GM23338 (cell line): ENCODE results near the gene CIPC. TPM values are rescaled to one million over a fixed set of nuclear protein-coding genes. Genes with fewer than 3 reads are reported as not detected.

Experiments
- ATAC-seq: fragments of 200-7000 bp; cut with Tn5 transposase; 3 replicates; pipeline ENCODE4 v1.9.1; 2020
- DNase-seq: peaks from one replicate; pipeline ENCODE4 v3.0.0-alpha.2; 2015; ENCODE audit warnings: low spot score
- H2AFZ ChIP-seq: fragments of 200-600 bp; sonication (generic); 2 replicates; pipeline ENCODE4 v1.8.0; 2016; ENCODE audit warnings: antibody characterized with exemption, mild to moderate bottlenecking, moderate library complexity
- H3F3A ChIP-seq: fragments of 200-600 bp; sonication (generic); replicated peaks from 2 replicates; pipeline ENCODE4 v1.8.0; 2017; ENCODE audit warnings: antibody characterized with exemption, mixed run types, low read depth
- H3K27ac ChIP-seq: fragments of 200-600 bp; sonication (generic); 2 replicates; pipeline ENCODE4 v1.6.1; 2016; ENCODE audit warnings: low read depth
- H3K27me3 ChIP-seq: fragments of 200-600 bp; sonication (generic); 2 replicates; pipeline ENCODE4 v1.8.0; 2016; ENCODE audit warnings: mild to moderate bottlenecking, mixed run types, moderate library complexity; ENCODE audit not compliant: insufficient read depth
- H3K36me3 ChIP-seq: fragments of 200-600 bp; sonication (generic); 2 replicates; pipeline ENCODE4 v1.8.0; 2016; ENCODE audit warnings: mild to moderate bottlenecking; ENCODE audit not compliant: insufficient read depth
- H3K4me1 ChIP-seq: fragments of 200-600 bp; sonication (generic); 2 replicates; pipeline ENCODE4 v1.8.0; 2016; ENCODE audit warnings: mild to moderate bottlenecking, moderate library complexity; ENCODE audit not compliant: insufficient read depth
- H3K4me2 ChIP-seq: fragments of 200-600 bp; sonication (generic); 2 replicates; pipeline ENCODE4 v1.7.1; 2017; ENCODE audit warnings: mixed run types
- H3K4me3 ChIP-seq: fragments of 200-600 bp; sonication (generic); 2 replicates; pipeline ENCODE4 v1.6.1; 2016; ENCODE audit warnings: mixed run types
- H3K79me2 ChIP-seq: fragments of 200-600 bp; sonication (generic); replicated peaks from 2 replicates; pipeline ENCODE4 v1.8.0; 2017; ENCODE audit warnings: mild to moderate bottlenecking; ENCODE audit not compliant: insufficient read depth
- H3K9me2 ChIP-seq: fragments of 200-600 bp; sonication (generic); 2 replicates; pipeline ENCODE4 v1.8.0; 2017; ENCODE audit not compliant: insufficient read depth
- H4K20me1 ChIP-seq: fragments of 200-600 bp; sonication (generic); replicated peaks from 2 replicates; pipeline ENCODE4 v1.8.0; 2017; ENCODE audit warnings: mild to moderate bottlenecking; ENCODE audit not compliant: insufficient read depth
- H3K27ac Mint-ChIP-seq: 2 replicates; pipeline ENCODE4 v1.8.0; 2020; ENCODE audit warnings: inconsistent platforms, mild to moderate bottlenecking, moderate library complexity, mixed read lengths
- H3K27me3 Mint-ChIP-seq: 3 replicates; pipeline ENCODE4 v1.8.0; 2022; ENCODE audit warnings: low read depth, mild to moderate bottlenecking, moderate library complexity, mixed read lengths, inconsistent platforms; ENCODE audit not compliant: insufficient read depth, poor library complexity
- H3K36me3 Mint-ChIP-seq: 3 replicates; pipeline ENCODE4 v1.8.0; 2021; ENCODE audit warnings: low read depth, mild to moderate bottlenecking, inconsistent platforms, moderate library complexity, mixed read lengths
- H3K4me1 Mint-ChIP-seq: 3 replicates; pipeline ENCODE4 v1.8.0; 2020; ENCODE audit warnings: mild to moderate bottlenecking, inconsistent platforms, mixed read lengths
- H3K4me3 Mint-ChIP-seq: 3 replicates; pipeline ENCODE4 v1.8.0; 2021; ENCODE audit warnings: moderate library complexity, mild to moderate bottlenecking, inconsistent platforms, mixed read lengths
- H3K9me3 Mint-ChIP-seq: 3 replicates; pipeline ENCODE4 v1.8.0; 2020; ENCODE audit warnings: moderate library complexity, mild to moderate bottlenecking, inconsistent platforms, mixed read lengths
- CREB1 ChIP-seq: fragments of 250-450 bp; sonication (Bioruptor Pico); IDR thresholded peaks from 2 replicates; pipeline ENCODE4 v1.5.0; 2020; ENCODE audit warnings: low read depth, mild to moderate bottlenecking, moderate library complexity
- CTCF ChIP-seq, 2 experiments: fragments of 200-600 bp in 1 of 2; sonication (generic) in 1 of 2; conservative IDR thresholded peaks; 2 replicates each; pipeline versions ENCODE4 v1.5.1 to v1.6.1; 2016 to 2017; ENCODE audit warnings: antibody characterized with exemption in 2 of 2, low read depth in 2 of 2, mild to moderate bottlenecking in 2 of 2, moderate library complexity in 1 of 2
- EZH2 ChIP-seq: fragments of 200-600 bp; sonication (generic); IDR thresholded peaks from one replicate; pipeline ENCODE4 v1.8.0; 2017; ENCODE audit warnings: antibody characterized with exemption, mild to moderate bottlenecking, low read depth; ENCODE audit not compliant: unreplicated experiment
- EZH2phosphoT487 ChIP-seq: fragments of 200-600 bp; sonication (generic); IDR thresholded peaks from one replicate; pipeline ENCODE4 v1.8.1; 2018; ENCODE audit warnings: antibody characterized with exemption; ENCODE audit not compliant: unreplicated experiment
- JUNB ChIP-seq: IDR thresholded peaks from one replicate; pipeline ENCODE4 v1.6.1; 2016; ENCODE audit warnings: antibody characterized with exemption; ENCODE audit not compliant: unreplicated experiment
- NANOG ChIP-seq: IDR thresholded peaks from 2 replicates; pipeline ENCODE4 v1.6.1; 2016; ENCODE audit warnings: antibody characterized with exemption, borderline replicate concordance
- POLR2AphosphoS5 ChIP-seq: IDR thresholded peaks from 2 replicates; pipeline ENCODE4 v1.6.1; 2016; ENCODE audit warnings: antibody characterized with exemption, low read depth
- STAT1 ChIP-seq: IDR thresholded peaks from one replicate; pipeline ENCODE4 v1.6.1; 2016; ENCODE audit warnings: antibody characterized with exemption; ENCODE audit not compliant: unreplicated experiment
- ZNF331 ChIP-seq: fragments of 250-450 bp; sonication (Bioruptor Pico); IDR thresholded peaks from 2 replicates; pipeline ENCODE4 v1.5.0; 2020; ENCODE audit warnings: low read depth, mild to moderate bottlenecking, moderate library complexity
- ZNF462 ChIP-seq: fragments of 250-450 bp; sonication (Bioruptor Pico); IDR thresholded peaks from 2 replicates; pipeline ENCODE4 v1.5.0; 2020; ENCODE audit warnings: mild to moderate bottlenecking, moderate library complexity
- polyA plus RNA-seq: library from polyadenylated mRNA; unstranded; fragments of >200 nt; fragmentation: Nextera tagmentation; extraction: Ambion mirVana; gene quantifications from 2 replicates; pipeline ENCODE4 v1.2.1, GENCODE V29; 2016
- total RNA-seq: library from RNA; depleted of rRNA; stranded (reverse); fragments of >200 nt; shearing (Covaris generic); gene quantifications from 2 replicates; pipeline ENCODE4 v1.2.3, GENCODE V29; 2014
- TF ChIP-seq, protein P1 (sequence below): IDR thresholded peaks from 2 replicates; pipeline ENCODE4 v1.6.1; 2016; ENCODE audit warnings: antibody characterized with exemption

CIPC gene
- total and polyA plus RNA-seq, 2 experiments from 2014 or later, result 8.1 to 36.9 TPM

DNA sequence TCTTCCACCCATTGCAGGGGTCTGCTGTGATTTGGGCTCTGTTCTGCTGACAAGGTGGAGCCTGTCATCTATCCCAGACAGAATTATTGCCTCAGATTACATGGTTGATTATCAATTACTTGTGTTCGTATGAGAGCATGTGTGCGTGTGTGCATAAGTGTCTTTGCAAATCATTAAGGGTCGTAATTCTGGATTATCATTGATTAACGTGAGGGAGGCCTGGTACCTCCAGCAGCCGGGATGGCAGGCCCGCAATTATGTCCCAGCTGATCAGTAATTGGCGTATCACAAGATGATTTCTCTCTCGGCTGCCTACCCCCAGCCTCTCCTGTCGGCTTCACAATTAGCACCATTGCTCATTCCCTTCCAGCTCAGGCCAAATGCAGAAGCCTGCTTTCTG lies 39.9 kb upstream of the CIPC start:
- Mint-ChIP-seq H3K27ac (no peak overlapping the region), H3K27me3 (peaks cover 11% of the 10 kb centered on the region), H3K4me1 (peaks cover 21% of the 10 kb centered on the region), H3K9me3 (peaks cover 16% of the 10 kb centered on the region; the same call in 2 of the 3 replicates), H3K36me3 (peaks cover 5% of the 10 kb centered on the region; the same call in 1 of the 3 replicates), H3K4me3 (no peak overlapping the region)
- Histone ChIP-seq H3F3A (no peaks in the 10 kb centered on the region), H3K27me3 (no peaks in the 10 kb centered on the region), H3K9me2 (no peaks in the 10 kb centered on the region), H3K4me1 (peaks cover 5% of the 10 kb centered on the region; the same call in 1 of the 2 replicates), H3K4me2 (no peak overlapping the region), H3K27ac (no peak overlapping the region), H3K36me3 (no peaks in the 10 kb centered on the region), H2AFZ (no peak overlapping the region), H3K4me3 (no peak overlapping the region), H3K79me2 (no peaks in the 10 kb centered on the region), H4K20me1 (no peaks in the 10 kb centered on the region)
- DNase-seq (no peak), ATAC-seq (no peak)
- TF ChIP-seq ZNF331 (CRISPR knock-in tag) (no peak), CTCF (conservative IDR thresholded peaks at IDR 0.05; ENCODE audit: low read depth in 2 of 2) (no peak), NANOG (no peak), EZH2phosphoT487 (no peak)

DNA sequence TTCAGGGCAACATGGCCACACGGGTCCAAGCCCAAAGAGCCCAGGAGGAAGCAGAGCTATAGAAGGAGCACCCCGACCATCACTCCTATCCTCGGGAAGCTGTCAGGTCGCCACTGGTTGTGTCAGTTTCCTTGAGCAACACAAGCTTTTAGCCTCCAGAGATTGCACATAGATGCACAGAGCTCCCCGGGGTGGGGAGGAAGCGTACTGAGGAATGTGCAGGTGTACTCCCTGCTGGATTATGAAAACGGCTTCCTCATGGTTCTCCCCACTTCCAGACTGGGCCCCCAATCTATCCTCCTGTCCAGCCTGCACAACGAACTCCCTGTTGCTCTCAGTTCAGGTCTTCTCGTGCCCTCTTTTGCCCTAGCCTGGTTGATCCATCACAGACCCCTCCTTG lies 39.3 kb upstream of the CIPC start:
- Mint-ChIP-seq H3K27me3 (peaks cover 11% of the 10 kb centered on the region), H3K36me3 (peaks cover 5% of the 10 kb centered on the region; the same call in 1 of the 3 replicates), H3K9me3 (peaks cover 16% of the 10 kb centered on the region; the same call in 2 of the 3 replicates)
- TF ChIP-seq EZH2, result no peak
- no peak for TF ChIP-seq EZH2phosphoT487
- no peak for TF ChIP-seq ZNF462 (CRISPR knock-in tag)
- TF ChIP-seq, protein P1, sequence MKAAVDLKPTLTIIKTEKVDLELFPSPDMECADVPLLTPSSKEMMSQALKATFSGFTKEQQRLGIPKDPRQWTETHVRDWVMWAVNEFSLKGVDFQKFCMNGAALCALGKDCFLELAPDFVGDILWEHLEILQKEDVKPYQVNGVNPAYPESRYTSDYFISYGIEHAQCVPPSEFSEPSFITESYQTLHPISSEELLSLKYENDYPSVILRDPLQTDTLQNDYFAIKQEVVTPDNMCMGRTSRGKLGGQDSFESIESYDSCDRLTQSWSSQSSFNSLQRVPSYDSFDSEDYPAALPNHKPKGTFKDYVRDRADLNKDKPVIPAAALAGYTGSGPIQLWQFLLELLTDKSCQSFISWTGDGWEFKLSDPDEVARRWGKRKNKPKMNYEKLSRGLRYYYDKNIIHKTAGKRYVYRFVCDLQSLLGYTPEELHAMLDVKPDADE, result no peak
- no peak for TF ChIP-seq CREB1 (CRISPR knock-in tag)
- TF ChIP-seq JUNB, result no peak
- no peak for TF ChIP-seq CTCF (conservative IDR thresholded peaks at IDR 0.05; ENCODE audit: low read depth in 2 of 2)
- TF ChIP-seq STAT1, result no peak
- no peak for TF ChIP-seq POLR2AphosphoS5

More for the DNA sequence above, 39.3 kb upstream of the CIPC start:
- DNase-seq (no peak), ATAC-seq (no peak)
- Histone ChIP-seq H3K4me1 (no peaks in the 10 kb centered on the region; the same call in 1 of the 2 replicates), H3K36me3 (no peaks in the 10 kb centered on the region), H2AFZ (peak overlapping the region; percentile 85; the same call in 1 of the 2 replicates), H3K4me3 (no peak overlapping the region), H3K9me2 (no peaks in the 10 kb centered on the region), H3K4me2 (peak overlapping the region; percentile 51; the same call in 1 of the 2 replicates), H3F3A (no peaks in the 10 kb centered on the region), H3K79me2 (no peaks in the 10 kb centered on the region), H3K27me3 (no peaks in the 10 kb centered on the region), H4K20me1 (no peaks in the 10 kb centered on the region), H3K27ac (no peak overlapping the region)
- Mint-ChIP-seq H3K27ac (no peak overlapping the region), H3K4me3 (no peak overlapping the region), H3K4me1 (peaks cover 16% of the 10 kb centered on the region)
